OCI-LY1 (cell line): Measurements from ENCODE around the gene SAMD8.
A peak's percentile ranks its signal among the peaks of the same experiment; 100 is the strongest.

Experiments used
- EZH2 ChIP-seq: fragments of 200-600 bp; sonication (generic), shearing (Covaris generic); IDR thresholded peaks from 2 replicates; pipeline ENCODE4 v1.8.0; 2017; ENCODE audit warnings: borderline replicate concordance, mixed run types, mild to moderate bottlenecking, antibody characterized with exemption, low read length, moderate library complexity, mixed read lengths
- TF ChIP-seq, protein P1 (sequence below): fragments of 200-600 bp; sonication (generic), shearing (Covaris generic); IDR thresholded peaks from 2 replicates; pipeline ENCODE4 v1.5.1; 2017; ENCODE audit warnings: mild to moderate bottlenecking, antibody characterized with exemption, low read length, moderate library complexity, mixed read lengths

- TF ChIP-seq, protein P1, sequence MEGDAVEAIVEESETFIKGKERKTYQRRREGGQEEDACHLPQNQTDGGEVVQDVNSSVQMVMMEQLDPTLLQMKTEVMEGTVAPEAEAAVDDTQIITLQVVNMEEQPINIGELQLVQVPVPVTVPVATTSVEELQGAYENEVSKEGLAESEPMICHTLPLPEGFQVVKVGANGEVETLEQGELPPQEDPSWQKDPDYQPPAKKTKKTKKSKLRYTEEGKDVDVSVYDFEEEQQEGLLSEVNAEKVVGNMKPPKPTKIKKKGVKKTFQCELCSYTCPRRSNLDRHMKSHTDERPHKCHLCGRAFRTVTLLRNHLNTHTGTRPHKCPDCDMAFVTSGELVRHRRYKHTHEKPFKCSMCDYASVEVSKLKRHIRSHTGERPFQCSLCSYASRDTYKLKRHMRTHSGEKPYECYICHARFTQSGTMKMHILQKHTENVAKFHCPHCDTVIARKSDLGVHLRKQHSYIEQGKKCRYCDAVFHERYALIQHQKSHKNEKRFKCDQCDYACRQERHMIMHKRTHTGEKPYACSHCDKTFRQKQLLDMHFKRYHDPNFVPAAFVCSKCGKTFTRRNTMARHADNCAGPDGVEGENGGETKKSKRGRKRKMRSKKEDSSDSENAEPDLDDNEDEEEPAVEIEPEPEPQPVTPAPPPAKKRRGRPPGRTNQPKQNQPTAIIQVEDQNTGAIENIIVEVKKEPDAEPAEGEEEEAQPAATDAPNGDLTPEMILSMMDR = peak; percentile 70
- no peak for TF ChIP-seq EZH2
These were observed 76.5 kb downstream of the SAMD8 start for GRCh38 chr10:75187961-75188426.
